ENCODE data around the gene ZNF543. TPM values are rescaled to one million over a fixed set of nuclear protein-coding genes. Genes with fewer than 3 reads are reported as not detected.
A peak's percentile ranks its signal among the peaks of the same experiment; 100 is the strongest.

ZNF543 gene
- total RNA-seq, 1 donor from 2014 or later: 9.8 TPM

DNA sequence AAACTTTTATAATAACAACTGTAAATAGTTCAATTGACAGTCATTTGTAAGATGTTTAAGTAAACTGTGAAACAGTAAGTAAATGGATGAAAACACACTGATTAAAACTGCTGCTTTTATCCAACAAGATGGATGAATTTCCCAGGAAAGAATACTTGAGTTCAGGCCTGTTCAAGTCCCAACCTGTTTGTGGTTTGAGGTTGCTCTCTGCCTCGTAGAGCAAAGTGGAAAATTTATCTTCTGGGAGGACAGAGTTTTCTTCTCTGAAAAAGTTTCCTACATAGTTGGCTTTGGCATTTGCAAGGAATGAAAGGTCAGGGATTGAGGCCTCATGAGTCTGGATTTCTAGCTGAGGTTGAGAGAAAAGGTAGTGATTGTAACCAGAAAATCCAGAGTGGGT, 15.2 kb upstream of the ZNF543 start:
- H3K27ac Mint-ChIP-seq: no peak overlapping the region
- DNase-seq (ENCODE audit: extremely low spot score, unreplicated experiment): no peak
- TF ChIP-seq, protein P1, sequence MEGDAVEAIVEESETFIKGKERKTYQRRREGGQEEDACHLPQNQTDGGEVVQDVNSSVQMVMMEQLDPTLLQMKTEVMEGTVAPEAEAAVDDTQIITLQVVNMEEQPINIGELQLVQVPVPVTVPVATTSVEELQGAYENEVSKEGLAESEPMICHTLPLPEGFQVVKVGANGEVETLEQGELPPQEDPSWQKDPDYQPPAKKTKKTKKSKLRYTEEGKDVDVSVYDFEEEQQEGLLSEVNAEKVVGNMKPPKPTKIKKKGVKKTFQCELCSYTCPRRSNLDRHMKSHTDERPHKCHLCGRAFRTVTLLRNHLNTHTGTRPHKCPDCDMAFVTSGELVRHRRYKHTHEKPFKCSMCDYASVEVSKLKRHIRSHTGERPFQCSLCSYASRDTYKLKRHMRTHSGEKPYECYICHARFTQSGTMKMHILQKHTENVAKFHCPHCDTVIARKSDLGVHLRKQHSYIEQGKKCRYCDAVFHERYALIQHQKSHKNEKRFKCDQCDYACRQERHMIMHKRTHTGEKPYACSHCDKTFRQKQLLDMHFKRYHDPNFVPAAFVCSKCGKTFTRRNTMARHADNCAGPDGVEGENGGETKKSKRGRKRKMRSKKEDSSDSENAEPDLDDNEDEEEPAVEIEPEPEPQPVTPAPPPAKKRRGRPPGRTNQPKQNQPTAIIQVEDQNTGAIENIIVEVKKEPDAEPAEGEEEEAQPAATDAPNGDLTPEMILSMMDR (conservative IDR thresholded peaks at IDR 0.05): no peak
- no peak overlapping the region for H3K4me3 Mint-ChIP-seq
- H3K9me3 Mint-ChIP-seq: peaks cover 3% of the 10 kb centered on the region
- H3K27me3 Mint-ChIP-seq: no peaks in the 10 kb centered on the region
- no peaks in the 10 kb centered on the region for H3K4me1 Mint-ChIP-seq (ENCODE audit: unreplicated experiment)
- peaks cover 16% of the 10 kb centered on the region for H3K36me3 Mint-ChIP-seq

DNA sequence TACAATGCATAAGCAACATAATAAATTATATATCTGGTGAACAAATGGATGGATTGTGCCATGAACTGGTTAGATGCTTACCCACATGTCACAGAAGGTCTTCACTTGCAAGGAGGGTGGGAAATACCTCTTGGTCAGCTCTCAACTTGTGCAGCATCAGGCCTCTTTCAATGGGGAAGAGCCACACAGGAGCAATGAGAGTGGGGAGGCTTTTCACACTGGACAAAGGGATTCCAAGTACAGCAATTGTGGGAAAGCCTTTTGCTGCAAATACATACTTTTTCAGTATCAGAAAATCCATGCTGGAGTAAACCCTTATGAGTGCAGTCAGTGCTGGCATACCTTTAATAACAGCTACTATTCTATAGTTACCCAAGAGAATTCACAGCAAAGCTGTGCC, 11.8 kb upstream of the ZNF543 start:
- Mint-ChIP-seq H3K27ac (no peak overlapping the region), H3K36me3 (peaks cover 8% of the 10 kb centered on the region), H3K4me3 (no peak overlapping the region), H3K9me3 (peaks cover 4% of the 10 kb centered on the region), H3K4me1 (ENCODE audit: unreplicated experiment) (no peaks in the 10 kb centered on the region), H3K27me3 (peaks cover 22% of the 10 kb centered on the region)
- TF ChIP-seq, protein P1 (conservative IDR thresholded peaks at IDR 0.05): no peak
- no peak for DNase-seq (ENCODE audit: extremely low spot score, unreplicated experiment)

DNA sequence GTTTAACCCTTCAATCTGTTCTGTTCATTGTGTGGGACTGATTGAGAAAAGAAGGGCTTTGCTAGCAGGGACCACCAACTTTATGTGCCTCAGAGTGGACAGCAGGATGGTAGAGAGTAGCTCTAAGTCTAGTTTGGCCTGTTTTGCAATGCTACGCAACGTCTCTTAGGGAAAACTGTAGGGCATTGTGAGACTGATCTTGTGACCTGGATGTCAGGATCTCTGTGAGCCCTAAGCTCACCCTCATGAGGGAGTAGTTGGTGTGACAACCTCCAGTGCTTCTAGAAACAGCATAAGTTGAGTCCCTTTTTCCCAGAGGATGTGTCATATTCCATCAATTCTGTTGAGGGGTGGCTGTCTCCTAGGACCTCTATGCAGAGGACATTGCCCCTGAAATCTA, 9.5 kb upstream of the ZNF543 start:
- TF ChIP-seq, protein P1 (conservative IDR thresholded peaks at IDR 0.05): no peak
- Mint-ChIP-seq H3K4me1 (ENCODE audit: unreplicated experiment) (no peaks in the 10 kb centered on the region), H3K27ac (no peak overlapping the region), H3K27me3 (peaks cover 45% of the 10 kb centered on the region), H3K4me3 (no peak overlapping the region), H3K36me3 (peaks cover 4% of the 10 kb centered on the region), H3K9me3 (peaks cover 4% of the 10 kb centered on the region)
- no peak for DNase-seq (ENCODE audit: extremely low spot score, unreplicated experiment)

DNA sequence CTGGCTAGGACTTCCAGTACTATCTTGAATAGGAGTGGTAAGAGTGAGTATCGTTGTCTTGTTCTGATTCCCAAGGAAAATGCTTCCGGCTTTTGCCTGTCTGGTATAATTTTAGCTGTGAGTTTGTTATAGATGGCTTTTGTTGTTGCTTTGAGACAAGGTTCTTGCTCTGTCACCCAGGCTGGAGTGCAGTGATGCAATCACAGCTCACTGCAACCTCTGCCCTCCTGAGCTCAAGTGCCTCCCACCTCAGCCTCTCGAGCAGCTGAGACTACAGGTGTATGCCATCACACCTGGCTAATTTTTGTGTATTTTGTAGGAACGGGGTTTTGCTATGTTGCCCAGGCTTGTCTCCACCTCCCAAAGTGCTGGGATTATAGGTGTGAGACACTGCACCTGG, 6.1 kb upstream of the ZNF543 start:
- H3K36me3 Mint-ChIP-seq: peaks cover 4% of the 10 kb centered on the region
- no peaks in the 10 kb centered on the region for H3K4me1 Mint-ChIP-seq (ENCODE audit: unreplicated experiment)
- no peak overlapping the region for H3K4me3 Mint-ChIP-seq
- H3K9me3 Mint-ChIP-seq: peaks cover 4% of the 10 kb centered on the region
- DNase-seq (ENCODE audit: extremely low spot score, unreplicated experiment): no peak
- H3K27me3 Mint-ChIP-seq: peaks cover 64% of the 10 kb centered on the region
- TF ChIP-seq, protein P1 (conservative IDR thresholded peaks at IDR 0.05): no peak
- H3K27ac Mint-ChIP-seq: no peak overlapping the region

DNA sequence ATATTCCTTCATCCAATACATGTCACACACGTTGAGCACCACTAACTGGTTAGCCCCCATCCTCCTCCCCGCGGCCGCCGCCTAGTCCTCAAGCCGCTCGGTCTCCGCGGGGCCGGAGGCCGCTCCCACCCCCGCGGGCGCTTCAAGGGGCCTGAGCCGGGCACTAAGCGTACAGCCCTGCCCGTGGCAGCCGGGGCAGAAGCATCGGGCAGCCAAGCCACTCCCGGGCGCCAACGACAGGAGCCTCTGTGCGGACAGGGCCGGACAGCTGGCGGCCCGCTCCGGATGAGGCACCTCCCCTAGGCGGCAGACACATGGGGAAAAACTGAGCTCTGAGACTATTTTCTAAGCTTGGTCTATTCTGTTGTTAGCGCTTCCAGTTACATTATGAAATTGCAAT, 2.8 kb upstream of the ZNF543 start:
- TF ChIP-seq, protein P1 (conservative IDR thresholded peaks at IDR 0.05): no peak
- H3K27me3 Mint-ChIP-seq: peaks cover 51% of the 10 kb centered on the region
- no peak overlapping the region for H3K27ac Mint-ChIP-seq
- H3K36me3 Mint-ChIP-seq: no peaks in the 10 kb centered on the region
- H3K4me3 Mint-ChIP-seq: no peak overlapping the region
- no peaks in the 10 kb centered on the region for H3K9me3 Mint-ChIP-seq
- peaks cover 13% of the 10 kb centered on the region for H3K4me1 Mint-ChIP-seq (ENCODE audit: unreplicated experiment)
- no peak for DNase-seq (ENCODE audit: extremely low spot score, unreplicated experiment)

GRCh38 chr19:57319869-57320179, 448 bp upstream of the ZNF543 start:
- no peak for DNase-seq (ENCODE audit: extremely low spot score, unreplicated experiment)
- Mint-ChIP-seq H3K36me3 (peaks cover 6% of the 10 kb centered on the region), H3K27me3 (peaks cover 28% of the 10 kb centered on the region), H3K9me3 (no peaks in the 10 kb centered on the region), H3K4me1 (ENCODE audit: unreplicated experiment) (peaks cover 17% of the 10 kb centered on the region), H3K27ac (peak overlapping the region; percentile 97), H3K4me3 (peak overlapping the region; percentile 89)
- TF ChIP-seq, protein P1 (conservative IDR thresholded peaks at IDR 0.05): no peak

All from type B pancreatic cell (in vitro differentiated cells).